T-cell (primary cell): ENCODE results near the gene ADCY4. TPM values are rescaled to one million over a fixed set of nuclear protein-coding genes. Genes with fewer than 3 reads are reported as not detected.
A peak's percentile ranks its signal among the peaks of the same experiment; 100 is the strongest.

ENCODE experiments used
- ATAC-seq, 4 experiments: fragments of 200-7000 bp in 3 of 4; fragments of 150-1000 bp in 1 of 4; cut with Tn5 transposase; replicated peaks in 1 of 4; 1 replicate in 3 of 4; 2 replicates in 1 of 4; pipeline ENCODE4 v1.10.0; 2021; ENCODE audit warnings: moderate library complexity in 3 of 4, mild to moderate bottlenecking in 2 of 4, moderate number of reproducible peaks in 1 of 4
- CTCF ChIA-PET, 2 donors: fragments of 300-600 bp; sonication (Branson Sonifier 250); formaldehyde crosslinking; loops; one replicate each; lab custom pipeline; 2022; ENCODE audit warnings: antibody characterized with exemption in 2 of 2; lab: Charles Lee
- POLR2A ChIA-PET, 2 donors: fragments of 300-600 bp; sonication (Branson Sonifier 250); formaldehyde crosslinking; loops; one replicate each; lab custom pipeline; 2022; ENCODE audit warnings: antibody characterized with exemption in 2 of 2; lab: Charles Lee
- DNase-seq, 35 experiments: peaks; one replicate each; pipeline versions ENCODE4 v3.0.0 to v3.0.0-alpha.2; 2013 to 2023
- H3K27ac ChIP-seq: one replicate; pipeline ENCODE4 v1.5.1; 2013; ENCODE audit warnings: low read length
- H3K27me3 ChIP-seq, 2 experiments: replicated peaks in 1 of 2; 1 replicate in 1 of 2; 2 replicates in 1 of 2; pipeline versions ENCODE4 v1.6.1 to v1.7.0; 2013; ENCODE audit warnings: low read length in 1 of 2, mixed read lengths in 1 of 2; ENCODE audit not compliant: control insufficient read depth in 2 of 2, insufficient read depth in 2 of 2; ENCODE audit errors: extremely low read depth in 1 of 2
- H3K36me3 ChIP-seq, 2 donors: 1 replicate in 1 of 2; 2 replicates in 1 of 2; pipeline versions ENCODE4 v1.6.1 to v1.7.0; 2013; ENCODE audit warnings: low read length in 1 of 2; ENCODE audit not compliant: control insufficient read depth in 2 of 2, insufficient read depth in 1 of 2; ENCODE audit errors: extremely low read depth in 1 of 2
- H3K4me1 ChIP-seq, 2 experiments: 1 replicate in 1 of 2; 2 replicates in 1 of 2; pipeline versions ENCODE4 v1.6.1 to v1.7.0; 2013; ENCODE audit warnings: low read length in 2 of 2, mixed read lengths in 1 of 2; ENCODE audit not compliant: insufficient read depth in 2 of 2, control insufficient read depth in 1 of 2; ENCODE audit errors: extremely low read depth in 1 of 2
- H3K4me3 ChIP-seq, 2 donors: 1 replicate in 1 of 2; 2 replicates in 1 of 2; pipeline versions ENCODE4 v1.5.1 to v1.7.0; 2013; ENCODE audit warnings: mild to moderate bottlenecking in 2 of 2, low read length in 1 of 2, moderate library complexity in 1 of 2; ENCODE audit not compliant: control insufficient read depth in 1 of 2; ENCODE audit errors: extremely low read depth in 1 of 2
- H3K9me3 ChIP-seq: 2 replicates; pipeline ENCODE4 v1.7.0; 2013
- H3K27ac Mint-ChIP-seq, 2 donors: one replicate each; pipeline ENCODE4 v1.8.0; 2020 to 2021; ENCODE audit warnings: mild to moderate bottlenecking in 2 of 2, mixed read lengths in 2 of 2
- H3K27me3 Mint-ChIP-seq, 2 donors: one replicate each; pipeline ENCODE4 v1.8.0; 2021 to 2022; ENCODE audit warnings: mixed read lengths in 2 of 2
- H3K36me3 Mint-ChIP-seq: one replicate; pipeline ENCODE4 v1.8.0; 2021; ENCODE audit warnings: mixed read lengths
- H3K4me1 Mint-ChIP-seq, 3 donors: one replicate each; pipeline ENCODE4 v1.8.0; 2020 to 2022; ENCODE audit warnings: mixed read lengths in 3 of 3, mild to moderate bottlenecking in 1 of 3
- H3K4me3 Mint-ChIP-seq, 3 donors: one replicate each; pipeline ENCODE4 v1.8.0; 2020 to 2022; ENCODE audit warnings: mild to moderate bottlenecking in 3 of 3, mixed read lengths in 3 of 3, moderate library complexity in 3 of 3
- H3K9me3 Mint-ChIP-seq, 3 donors: one replicate each; pipeline ENCODE4 v1.8.0; 2020 to 2022; ENCODE audit warnings: mixed read lengths in 3 of 3
- WGBS: methylation state at CpG from one replicate; pipeline ENCODE4 v1.1.5; 2013; ENCODE audit warnings: missing lambda C conversion rate; ENCODE audit not compliant: insufficient coverage; 5-methylcytosine and 5-hydroxymethylcytosine counted together
- total RNA-seq, 35 experiments: library from RNA in 6 of 35; stranded (reverse) in 6 of 35; fragments of 120-200 nt in 1 of 35; gene quantifications; one replicate each; pipeline versions ENCODE4 v1.2.1 to v1.2.4 and lab custom pipeline; 2013 to 2026

The ADCY4 gene
- total RNA-seq, 5 donors from 2014 or later (not counting 1 experiment from before 2014, with no cell fraction given): 7.8 to 10.4 (median 8.5) TPM

GRCh38 chr14:24363401-24363800 lies 28.5 kb upstream of the ADCY4 start:
- WGBS: no CpG with 5 or more reads among the region's 5 CpGs
- ATAC-seq (no peak), DNase-seq (no peak)
- peak overlapping the region in 1 of 2 donors; percentile 15 for H3K27ac Mint-ChIP-seq
- Histone ChIP-seq H3K4me1 (peaks cover 4 to 30% of the 10 kb centered on the region in 2 experiments), H3K27ac (no peak overlapping the region), H3K36me3 (no peaks in the 10 kb centered on the region), H3K9me3 (no peaks in the 10 kb centered on the region), H3K4me3 (no peak overlapping the region), H3K27me3 (peaks cover 0 to 45% of the 10 kb centered on the region in 2 experiments)
- CTCF ChIA-PET: interaction anchor here (0.7 kb wide), 4 partner anchors 25 to 481 kb away, joined by 3 to 6 read pairs (median 3); no protein-coding TSS in a partner anchor
- H3K4me3 Mint-ChIP-seq: no peak overlapping the region
- peaks cover 43 to 49% of the 10 kb centered on the region in 2 donors for H3K27me3 Mint-ChIP-seq
- POLR2A ChIA-PET: no interaction called here
- peaks cover 0 to 2% (median 0%) of the 10 kb centered on the region in 3 donors for H3K9me3 Mint-ChIP-seq
- H3K4me1 Mint-ChIP-seq: peaks cover 24 to 29% (median 28%) of the 10 kb centered on the region in 3 donors
- H3K36me3 Mint-ChIP-seq: peaks cover 6% of the 10 kb centered on the region

- DNase-seq (no peak), ATAC-seq (no peak)
- Mint-ChIP-seq H3K4me3 (no peak overlapping the region), H3K9me3 (peaks cover 0 to 2% (median 0%) of the 10 kb centered on the region in 3 donors), H3K27ac (no peak overlapping the region), H3K36me3 (peaks cover 6% of the 10 kb centered on the region), H3K4me1 (peaks cover 17 to 21% (median 20%) of the 10 kb centered on the region in 3 donors), H3K27me3 (peaks cover 40 to 42% of the 10 kb centered on the region in 2 donors)
- POLR2A ChIA-PET: no interaction called here
- CTCF ChIA-PET: interaction anchor here in 1 of 2 donors (1.3 to 1.4 kb wide), 2 partner anchors 63 to 69 kb away, joined by 3 to 8 read pairs; no protein-coding TSS in a partner anchor
- Histone ChIP-seq H3K27me3 (peaks cover 0 to 35% of the 10 kb centered on the region in 2 experiments), H3K4me3 (no peak overlapping the region), H3K36me3 (no peaks in the 10 kb centered on the region), H3K4me1 (peaks cover 2 to 20% of the 10 kb centered on the region in 2 experiments), H3K27ac (no peak overlapping the region), H3K9me3 (no peaks in the 10 kb centered on the region)
- WGBS: 17% methylated on average over 1 of the region's 2 CpGs
Measured at GRCh38 chr14:24362241-24362960, 27.5 kb upstream of the ADCY4 start.

GRCh38 chr14:24361326-24361725 lies 26.5 kb upstream of the ADCY4 start:
- no peak overlapping the region for H3K4me3 Mint-ChIP-seq
- H3K9me3 ChIP-seq: no peaks in the 10 kb centered on the region
- H3K4me1 Mint-ChIP-seq: peaks cover 10 to 13% (median 12%) of the 10 kb centered on the region in 3 donors
- WGBS: no CpG with 5 or more reads among the region's 2 CpGs
- ATAC-seq (no peak), DNase-seq (no peak)
- H3K4me3 ChIP-seq: no peak overlapping the region
- H3K36me3 Mint-ChIP-seq: peaks cover 6% of the 10 kb centered on the region
- peaks cover 34 to 37% of the 10 kb centered on the region in 2 donors for H3K27me3 Mint-ChIP-seq
- H3K36me3 ChIP-seq: no peaks in the 10 kb centered on the region
- ChIA-PET POLR2A (no interaction called here), CTCF (interaction anchor here (0.7 to 1.4 kb wide), 2 partner anchors 28 to 70 kb away, joined by 3 to 8 read pairs; no protein-coding TSS in a partner anchor)
- no peak overlapping the region for H3K27ac Mint-ChIP-seq
- peaks cover 0 to 27% of the 10 kb centered on the region in 2 experiments for H3K27me3 ChIP-seq
- H3K27ac ChIP-seq: no peak overlapping the region
- H3K4me1 ChIP-seq: peaks cover 2 to 9% of the 10 kb centered on the region in 2 experiments
- peaks cover 0 to 2% (median 0%) of the 10 kb centered on the region in 3 donors for H3K9me3 Mint-ChIP-seq

- no peak overlapping the region for H3K27ac ChIP-seq
- Mint-ChIP-seq H3K9me3 (peaks cover 0 to 2% (median 0%) of the 10 kb centered on the region in 3 donors), H3K27me3 (peaks cover 26 to 28% of the 10 kb centered on the region in 2 donors), H3K27ac (no peak overlapping the region), H3K36me3 (peaks cover 6% of the 10 kb centered on the region), H3K4me1 (peaks cover 0 to 3% (median 2%) of the 10 kb centered on the region in 3 donors), H3K4me3 (no peak overlapping the region)
- no peak for ATAC-seq
- no peak for DNase-seq
- H3K4me1 ChIP-seq: no peaks in the 10 kb centered on the region
- peaks cover 0 to 19% of the 10 kb centered on the region in 2 experiments for H3K27me3 ChIP-seq
- H3K36me3 ChIP-seq: no peaks in the 10 kb centered on the region
- ChIA-PET CTCF (no interaction called here), POLR2A (no interaction called here)
- no peak overlapping the region for H3K4me3 ChIP-seq
- no peaks in the 10 kb centered on the region for H3K9me3 ChIP-seq
- 92% methylated on average over 2 of the region's 3 CpGs for WGBS
Measured at GRCh38 chr14:24360281-24360680, 25.4 kb upstream of the ADCY4 start.

- WGBS: 92% methylated on average over 2 of the region's 4 CpGs
- peaks cover 34 to 35% of the 10 kb centered on the region in 2 donors for H3K27me3 Mint-ChIP-seq
- no peaks in the 10 kb centered on the region for H3K36me3 ChIP-seq
- H3K4me1 ChIP-seq: no peaks in the 10 kb centered on the region
- peaks cover 0 to 10% of the 10 kb centered on the region in 2 experiments for H3K27me3 ChIP-seq
- H3K4me3 ChIP-seq: no peak overlapping the region
- ChIA-PET POLR2A (no interaction called here), CTCF (no interaction called here)
- peaks cover 0 to 9% (median 0%) of the 10 kb centered on the region in 3 donors for H3K4me1 Mint-ChIP-seq
- H3K27ac Mint-ChIP-seq: no peak overlapping the region
- no peak for DNase-seq
- no peak overlapping the region for H3K4me3 Mint-ChIP-seq
- H3K9me3 ChIP-seq: no peaks in the 10 kb centered on the region
- H3K9me3 Mint-ChIP-seq: peaks cover 0 to 2% (median 0%) of the 10 kb centered on the region in 3 donors
- no peak overlapping the region for H3K27ac ChIP-seq
- ATAC-seq: no peak
- peaks cover 6% of the 10 kb centered on the region for H3K36me3 Mint-ChIP-seq
Measured at GRCh38 chr14:24356208-24356607, 21.3 kb upstream of the ADCY4 start.

GRCh38 chr14:24355009-24355408 lies 20.1 kb upstream of the ADCY4 start:
- peaks cover 0 to 19% of the 10 kb centered on the region in 2 experiments for H3K27me3 ChIP-seq
- H3K27ac ChIP-seq: no peak overlapping the region
- H3K27me3 Mint-ChIP-seq: peaks cover 41% of the 10 kb centered on the region in 2 donors
- WGBS: 100% methylated on average over 1 of the region's 7 CpGs
- H3K36me3 ChIP-seq: no peaks in the 10 kb centered on the region
- no peak for ATAC-seq
- peaks cover 0 to 9% (median 0%) of the 10 kb centered on the region in 3 donors for H3K4me1 Mint-ChIP-seq
- H3K4me3 ChIP-seq: no peak overlapping the region
- ChIA-PET CTCF (no interaction called here), POLR2A (interaction anchor here in 1 of 2 donors (0.6 kb wide), 1 partner anchor 68 kb away, joined by 6 read pairs; no protein-coding TSS in a partner anchor)
- no peak overlapping the region for H3K4me3 Mint-ChIP-seq
- no peaks in the 10 kb centered on the region for H3K9me3 ChIP-seq
- H3K27ac Mint-ChIP-seq: no peak overlapping the region
- DNase-seq: no peak
- H3K4me1 ChIP-seq: no peaks in the 10 kb centered on the region
- no peaks in the 10 kb centered on the region for H3K36me3 Mint-ChIP-seq
- H3K9me3 Mint-ChIP-seq: peaks cover 0 to 2% (median 0%) of the 10 kb centered on the region in 3 donors
